ENCODE data around the gene HNRNPH1.

HNRNPH1 gene

GRCh38 chr5:179605026-179605833 is 18.2 kb downstream of the HNRNPH1 start:
- TF ChIP-seq REST (IDR thresholded peaks at IDR 0.05; ENCODE audit: low read depth) (no peak), MAX (IDR thresholded peaks at IDR 0.05) (no peak), EGR1 (IDR thresholded peaks at IDR 0.05) (no peak), TAF1 (IDR thresholded peaks at IDR 0.05; ENCODE audit: low read depth) (no peak), ZBTB7A (IDR thresholded peaks at IDR 0.05; ENCODE audit: low read depth) (no peak), RAD21 (IDR thresholded peaks at IDR 0.05; ENCODE audit: low read depth) (no peak), CEBPB (IDR thresholded peaks at IDR 0.05) (no peak), EP300 (IDR thresholded peaks at IDR 0.05; ENCODE audit: borderline replicate concordance) (no peak), USF1 (IDR thresholded peaks at IDR 0.05) (no peak), CREB1 (IDR thresholded peaks at IDR 0.05; ENCODE audit: low read depth) (no peak), TCF12 (IDR thresholded peaks at IDR 0.05; ENCODE audit: low read depth) (no peak), NFIC (IDR thresholded peaks at IDR 0.05) (no peak), TEAD4 (IDR thresholded peaks at IDR 0.05) (no peak), YY1 (IDR thresholded peaks at IDR 0.05; ENCODE audit: low read depth) (no peak), FOXM1 (IDR thresholded peaks at IDR 0.05; ENCODE audit: borderline replicate concordance, low read depth) (no peak)

GRCh38 chr5:179603308-179603707 is 20.2 kb downstream of the HNRNPH1 start:
- TF ChIP-seq USF1 (IDR thresholded peaks at IDR 0.05) (no peak), MAX (IDR thresholded peaks at IDR 0.05) (no peak), TEAD4 (IDR thresholded peaks at IDR 0.05) (no peak), CREB1 (IDR thresholded peaks at IDR 0.05; ENCODE audit: low read depth) (no peak), TCF12 (IDR thresholded peaks at IDR 0.05; ENCODE audit: low read depth) (no peak), TAF1 (IDR thresholded peaks at IDR 0.05; ENCODE audit: low read depth) (no peak), NFIC (IDR thresholded peaks at IDR 0.05) (no peak), ZBTB7A (IDR thresholded peaks at IDR 0.05; ENCODE audit: low read depth) (no peak), RAD21 (IDR thresholded peaks at IDR 0.05; ENCODE audit: low read depth) (no peak), REST (IDR thresholded peaks at IDR 0.05; ENCODE audit: low read depth) (no peak), YY1 (IDR thresholded peaks at IDR 0.05; ENCODE audit: low read depth) (no peak), EGR1 (IDR thresholded peaks at IDR 0.05) (no peak), CEBPB (IDR thresholded peaks at IDR 0.05) (no peak), FOXM1 (IDR thresholded peaks at IDR 0.05; ENCODE audit: borderline replicate concordance, low read depth) (no peak), EP300 (IDR thresholded peaks at IDR 0.05; ENCODE audit: borderline replicate concordance) (no peak)

- TF ChIP-seq MAX (IDR thresholded peaks at IDR 0.05): no peak
- TF ChIP-seq CEBPB (IDR thresholded peaks at IDR 0.05): no peak
- TF ChIP-seq TEAD4 (IDR thresholded peaks at IDR 0.05): no peak
- no peak for TF ChIP-seq TAF1 (IDR thresholded peaks at IDR 0.05; ENCODE audit: low read depth)
- no peak for TF ChIP-seq CREB1 (IDR thresholded peaks at IDR 0.05; ENCODE audit: low read depth)
- no peak for TF ChIP-seq USF1 (IDR thresholded peaks at IDR 0.05)
- TF ChIP-seq TCF12 (IDR thresholded peaks at IDR 0.05; ENCODE audit: low read depth): no peak
- no peak for TF ChIP-seq FOXM1 (IDR thresholded peaks at IDR 0.05; ENCODE audit: borderline replicate concordance, low read depth)
- TF ChIP-seq REST (IDR thresholded peaks at IDR 0.05; ENCODE audit: low read depth): no peak
- no peak for TF ChIP-seq YY1 (IDR thresholded peaks at IDR 0.05; ENCODE audit: low read depth)
Observed at GRCh38 chr5:179601871-179602625, 21.4 kb downstream of the HNRNPH1 start.
